ENCODE measurements around the gene PDE4A.
"Not testable (repeated sequence)": the region's sequence is repeated elsewhere in the genome, so short reads cannot be mapped to it uniquely, and the experiment has no call there.

Gene PDE4A

GRCh38 chr19:10430505-10431253, 10.3 kb downstream of the PDE4A start:
- no peak for DNase-seq

- DNase-seq = no peak
Observed at GRCh38 chr19:10431254-10431942, 11.1 kb downstream of the PDE4A start.

- no peak for DNase-seq
Observed at GRCh38 chr19:10431943-10432735, 11.8 kb downstream of the PDE4A start.

- no peak for DNase-seq
Observed at GRCh38 chr19:10432736-10433130, 12.4 kb downstream of the PDE4A start.

- no peak for DNase-seq
Observed at GRCh38 chr19:10433131-10433536, 12.8 kb downstream of the PDE4A start.

GRCh38 chr19:10439588-10439987, 19.2 kb downstream of the PDE4A start:
- DNase-seq = no peak

- no peak for DNase-seq
Observed at GRCh38 chr19:10442698-10443097, 22.4 kb downstream of the PDE4A start.

GRCh38 chr19:10449037-10449436, 28.7 kb downstream of the PDE4A start:
- no peak for DNase-seq

- DNase-seq = no peak
Observed at GRCh38 chr19:10450191-10450852, 30.0 kb downstream of the PDE4A start.

GRCh38 chr19:10450853-10451609, 30.7 kb downstream of the PDE4A start:
- DNase-seq = no peak

GRCh38 chr19:10452726-10453618, 32.6 kb downstream of the PDE4A start:
- DNase-seq = no peak

GRCh38 chr19:10453852-10454251, 33.5 kb downstream of the PDE4A start:
- no peak for DNase-seq

GRCh38 chr19:10454267-10454666, 33.9 kb downstream of the PDE4A start:
- no peak for DNase-seq

- DNase-seq = not testable (repeated sequence)
Observed at GRCh38 chr19:10458733-10459132, 38.4 kb downstream of the PDE4A start.

- no peak for DNase-seq
Observed at GRCh38 chr19:10460714-10461046, 40.3 kb downstream of the PDE4A start.

GRCh38 chr19:10461047-10461949, 41.0 kb downstream of the PDE4A start:
- DNase-seq = peak; percentile 89

- DNase-seq = not testable (repeated sequence)
Observed at GRCh38 chr19:10462042-10462441, 41.7 kb downstream of the PDE4A start.

GRCh38 chr19:10462557-10462956, 42.2 kb downstream of the PDE4A start:
- no peak for DNase-seq

GRCh38 chr19:10464456-10464855, 44.1 kb downstream of the PDE4A start:
- no peak for DNase-seq

- DNase-seq = no peak
Observed at GRCh38 chr19:10467104-10467706, 46.9 kb downstream of the PDE4A start.

Measured in GDM1 (cell line).